ENCODE data around the gene NOTUM. TPM values are rescaled to one million over a fixed set of nuclear protein-coding genes. Genes with fewer than 3 reads are reported as not detected.

NOTUM gene
- total and polyA plus RNA-seq, 9 of the 15 experiments (the other 6 are each of a cell fraction or from before 2014, with no cell fraction given) = 0.03 to 14.0 (median 4.1) TPM

DNA sequence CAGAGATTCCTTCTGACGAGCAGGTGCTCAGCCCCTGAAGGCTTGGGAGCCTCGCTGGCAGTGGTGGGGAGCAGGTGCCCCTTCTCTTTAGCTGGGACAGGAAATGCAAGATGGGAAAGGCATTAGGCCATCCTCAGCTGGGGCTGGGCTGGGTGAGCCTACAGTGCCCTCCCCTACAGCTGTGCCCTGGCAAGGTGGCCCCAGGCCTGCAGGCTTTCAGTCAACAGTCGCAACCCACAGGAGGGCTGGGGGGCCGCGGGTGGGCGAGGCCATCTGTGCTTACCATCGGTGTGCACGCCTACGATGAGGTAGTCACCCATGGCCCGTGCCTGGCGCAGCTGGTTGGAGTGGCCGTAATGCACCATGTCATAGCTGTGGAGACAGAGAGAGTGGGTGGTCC lies 51.8 kb downstream of the NOTUM start:
- H3K27me3 ChIP-seq (ENCODE audit: control insufficient read depth in 2 of 2, insufficient read depth in 2 of 2, low read length in 2 of 2) = no peaks in the 10 kb centered on the region
- ATAC-seq (no peak), FAIRE-seq (no peak), DNase-seq (ENCODE audit: extremely low read depth in 1 of 4, low spot score in 3 of 4) (no peak)
- ChIA-PET POLR2A (interaction anchor here (0.7 to 5.4 kb wide), 4 partner anchors 14 to 274 kb away, joined by 3 to 46 read pairs (median 4); no protein-coding TSS in a partner anchor), CTCF (ENCODE audit: low intra/inter-chr PET ratio) (no interaction called here)
- H3K9me3 ChIP-seq (replicated peaks; ENCODE audit: control insufficient read depth, insufficient read depth, low read depth, low read length) = no peaks in the 10 kb centered on the region
- WGBS (ENCODE audit: insufficient coverage, low coverage, missing lambda C conversion rate) = 92% methylated on average over 12 of the region's 12 CpGs
- BruUV-seq (replicated peaks) = no TSS peak
- TF ChIP-seq COPS2 (conservative IDR thresholded peaks at IDR 0.05) (no peak), ERF (CRISPR knock-in tag; IDR thresholded peaks at IDR 0.05) (no peak), CGGBP1 (CRISPR knock-in tag; IDR thresholded peaks at IDR 0.05) (no peak), KLF10 (CRISPR knock-in tag; IDR thresholded peaks at IDR 0.05) (no peak), ZNF23 (CRISPR knock-in tag; IDR thresholded peaks at IDR 0.05) (no peak), ZFP1 (CRISPR knock-in tag; IDR thresholded peaks at IDR 0.05) (no peak), PCBP1 (IDR thresholded peaks at IDR 0.05; ENCODE audit: low read depth, low read length, poor library complexity, severe bottlenecking) (no peak), E2F8 (IDR thresholded peaks at IDR 0.05; ENCODE audit: low read depth, partially characterized antibody) (no peak)
- H4K20me1 ChIP-seq (replicated peaks; ENCODE audit: control insufficient read depth, insufficient read depth, low read length) = peaks cover 14% of the 10 kb centered on the region
- peak overlapping the region in 1 of 2 experiments; percentile 99; a peak in 2 of 4 replicates for H3K9ac ChIP-seq (ENCODE audit: insufficient read depth in 1 of 2, low read depth in 2 of 2, low read length in 2 of 2)
- peaks cover 84% of the 10 kb centered on the region; the same call in 2 of the 3 replicates for H3K36me3 ChIP-seq (ENCODE audit: control insufficient read depth, insufficient read depth, low read length)
- no peak overlapping the region for H2AFZ ChIP-seq (ENCODE audit: low read depth, low read length)
- H3K79me2 ChIP-seq (ENCODE audit: control insufficient read depth, insufficient read depth, low read length) = peaks cover 24% of the 10 kb centered on the region
- H3K4me2 ChIP-seq (ENCODE audit: insufficient read depth, low read length) = no peak overlapping the region
- peak overlapping the region; percentile 78 for H3K27ac ChIP-seq (ENCODE audit: extremely low read depth, low read depth, low read length)
- H3K9me1 ChIP-seq (ENCODE audit: control insufficient read depth, insufficient read depth, low read length) = peaks cover 6% of the 10 kb centered on the region
- H3K4me1 ChIP-seq (replicated peaks in 1 of 2; ENCODE audit: control insufficient read depth in 2 of 2, insufficient read depth in 2 of 2, low read length in 2 of 2) = peaks cover 31 to 95% of the 10 kb centered on the region in 2 experiments
- in situ Hi-C loops (cut with MboI) (no loop called here), intact Hi-C loops (cut with micrococcal nuclease) (no loop called here)
- H3K4me3 ChIP-seq = no peak overlapping the region
